Lower lobe of right lung (tissue), 2 donors: ENCODE data around the gene PLSCR2. TPM values are rescaled to one million over a fixed set of nuclear protein-coding genes. Genes with fewer than 3 reads are reported as not detected.

Experiments used
- ATAC-seq, 2 donors: fragments of 200-7000 bp; cut with Tn5 transposase; one replicate each; pipeline ENCODE4 v1.9.1; 2020 to 2022; ENCODE audit warnings: mild to moderate bottlenecking in 2 of 2, moderate library complexity in 2 of 2
- DNase-seq: peaks from one replicate; pipeline ENCODE4 v3.0.0-alpha.2; 2020
- H3K27ac ChIP-seq: fragments of 200-600 bp; one replicate; pipeline ENCODE4 v1.8.0; 2022
- H3K27me3 ChIP-seq: fragments of 200-600 bp; one replicate; pipeline ENCODE4 v1.8.0; 2022; ENCODE audit warnings: low read depth
- H3K36me3 ChIP-seq: fragments of 200-600 bp; one replicate; pipeline ENCODE4 v1.8.0; 2022; ENCODE audit warnings: mild to moderate bottlenecking
- H3K4me1 ChIP-seq: fragments of 200-600 bp; one replicate; pipeline ENCODE4 v1.8.0; 2022
- H3K4me3 ChIP-seq: fragments of 200-600 bp; one replicate; pipeline ENCODE4 v1.8.0; 2022; ENCODE audit warnings: mild to moderate bottlenecking
- H3K9me3 ChIP-seq: fragments of 200-600 bp; one replicate; pipeline ENCODE4 v1.8.0; 2022
- CTCF ChIP-seq: fragments of 200-600 bp; IDR thresholded peaks from one replicate; pipeline ENCODE4 v1.8.0; 2022; ENCODE audit warnings: antibody characterized with exemption, mild to moderate bottlenecking
- intact Hi-C: fragments of 100-400 bp; cut with DNase I; formaldehyde crosslinking; loops from one replicate; pipeline ENCODE4 v1.11.0; 2022
- total RNA-seq: library from RNA; stranded (reverse); fragmentation: NEBNext Ultra II Directional; extraction: Animal tissue kit (Norgen Biotek cat#: 25700); gene quantifications from one replicate; pipeline ENCODE4 v1.2.1, GENCODE V29; 2021
- donor health status: DM: no; HTN: yes; CAD: no; lungs with severe emphysema.

PLSCR2 gene
- total RNA-seq, 1 donor from 2014 or later = 0.86 TPM

- intact Hi-C loops = no loop called here
- Histone ChIP-seq H3K4me3 (no peak overlapping the region), H3K4me1 (no peaks in the 10 kb centered on the region), H3K36me3 (no peaks in the 10 kb centered on the region), H3K9me3 (no peaks in the 10 kb centered on the region), H3K27me3 (no peaks in the 10 kb centered on the region), H3K27ac (no peak overlapping the region)
- DNase-seq = no peak
- no peak for ATAC-seq
- no peak for TF ChIP-seq CTCF
These were observed 84.6 kb downstream of the PLSCR2 start for GRCh38 chr3:146384786-146385185.

Other genes starting within 250 kb of the PLSCR2 start
- gene PLSCR4, start 218.5 kb downstream of the PLSCR2 start, total RNA-seq = 63.5 TPM
- gene PLSCR1, start 75.0 kb upstream of the PLSCR2 start, total RNA-seq = 194 TPM
- gene PLSCR5, start 135.8 kb upstream of the PLSCR2 start, total RNA-seq = not detected